ENCODE measurements around the gene CAVIN1.
"Not testable (repeated sequence)": the region's sequence is repeated elsewhere in the genome, so short reads cannot be mapped to it uniquely, and the experiment has no call there.

Gene CAVIN1, protein sequence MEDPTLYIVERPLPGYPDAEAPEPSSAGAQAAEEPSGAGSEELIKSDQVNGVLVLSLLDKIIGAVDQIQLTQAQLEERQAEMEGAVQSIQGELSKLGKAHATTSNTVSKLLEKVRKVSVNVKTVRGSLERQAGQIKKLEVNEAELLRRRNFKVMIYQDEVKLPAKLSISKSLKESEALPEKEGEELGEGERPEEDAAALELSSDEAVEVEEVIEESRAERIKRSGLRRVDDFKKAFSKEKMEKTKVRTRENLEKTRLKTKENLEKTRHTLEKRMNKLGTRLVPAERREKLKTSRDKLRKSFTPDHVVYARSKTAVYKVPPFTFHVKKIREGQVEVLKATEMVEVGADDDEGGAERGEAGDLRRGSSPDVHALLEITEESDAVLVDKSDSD

DNA sequence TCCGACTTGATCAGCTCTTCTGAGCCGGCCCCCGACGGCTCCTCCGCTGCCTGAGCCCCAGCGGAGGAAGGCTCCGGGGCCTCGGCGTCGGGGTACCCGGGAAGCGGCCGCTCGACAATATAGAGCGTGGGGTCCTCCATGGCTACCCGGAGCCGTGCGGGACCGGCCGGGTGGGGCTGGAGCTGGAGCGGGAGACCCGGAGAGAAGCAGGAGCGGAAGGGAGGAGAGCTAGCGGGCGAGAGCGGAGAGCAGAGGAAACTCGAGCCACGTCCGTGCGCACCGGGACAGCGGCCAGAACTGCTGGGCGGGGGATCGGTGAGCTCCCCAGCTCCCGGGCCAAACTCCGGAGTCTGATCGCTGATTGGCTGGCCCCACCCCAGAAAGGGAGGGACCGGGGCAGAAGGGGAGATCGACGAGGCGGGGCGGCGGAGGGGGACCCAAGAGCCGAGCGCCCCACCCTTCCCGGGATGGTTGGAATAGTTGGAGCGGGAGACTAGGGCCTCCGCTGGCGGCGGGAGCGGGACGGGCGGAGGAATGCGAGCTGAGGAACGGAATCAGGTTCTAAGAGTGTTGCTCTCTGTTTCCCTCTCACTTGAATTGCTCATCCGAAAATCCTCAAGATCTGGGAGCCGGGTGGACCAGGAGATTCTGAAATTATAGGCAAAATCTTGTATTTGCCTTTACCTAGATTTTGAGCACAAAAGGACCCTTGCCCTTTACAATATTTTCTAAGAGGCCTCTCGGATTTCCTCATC, at the start of gene CAVIN1:
TSS of gene CAVIN1 (minus strand) at position 299 of the 755 bp plus-strand sequence. CDS start at position 140, 159 bp downstream.
- no peak for DNase-seq (ENCODE audit: low read depth)

DNA sequence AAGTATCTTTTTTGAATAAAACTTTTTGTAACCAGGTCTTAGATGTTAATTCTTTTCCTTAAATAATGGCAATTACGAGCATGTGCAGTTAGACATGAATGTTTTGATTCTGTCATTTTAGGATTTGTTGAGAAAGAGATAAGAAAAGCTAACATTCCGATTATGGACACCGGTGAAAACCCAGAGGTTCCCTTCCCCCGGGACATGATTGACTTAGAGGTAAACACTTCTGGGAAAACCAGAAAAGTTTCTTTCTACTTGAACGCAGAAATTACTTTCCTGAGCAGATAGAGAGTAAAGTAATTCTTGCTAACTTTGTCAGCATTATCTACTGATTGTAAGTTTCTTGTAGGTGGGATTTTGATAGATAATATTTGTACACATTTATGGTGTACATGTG, 44.8 kb upstream of the CAVIN1 start:
- DNase-seq (ENCODE audit: low read depth), result no peak

DNA sequence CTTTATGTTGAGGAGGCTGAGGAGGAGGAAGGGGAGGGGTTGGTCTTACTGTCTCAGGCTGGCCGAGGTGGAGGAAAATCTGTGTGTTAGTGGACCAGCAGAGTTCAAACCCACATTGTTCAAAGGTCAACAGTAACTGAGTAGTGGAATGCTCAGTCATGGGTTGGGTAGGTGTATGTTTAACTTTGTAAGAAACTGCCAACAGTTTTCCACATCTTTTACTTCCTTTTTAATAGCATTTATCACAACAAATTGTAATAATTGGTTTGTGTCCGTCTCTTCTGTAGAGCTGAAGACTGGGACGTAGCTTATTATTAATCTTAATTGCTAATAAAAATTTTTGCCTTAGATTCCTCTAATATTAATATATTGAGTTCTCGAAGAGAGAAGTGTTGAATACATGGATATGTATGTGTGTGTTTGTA, 40.9 kb upstream of the CAVIN1 start:
- no peak for DNase-seq (ENCODE audit: low read depth)

DNA sequence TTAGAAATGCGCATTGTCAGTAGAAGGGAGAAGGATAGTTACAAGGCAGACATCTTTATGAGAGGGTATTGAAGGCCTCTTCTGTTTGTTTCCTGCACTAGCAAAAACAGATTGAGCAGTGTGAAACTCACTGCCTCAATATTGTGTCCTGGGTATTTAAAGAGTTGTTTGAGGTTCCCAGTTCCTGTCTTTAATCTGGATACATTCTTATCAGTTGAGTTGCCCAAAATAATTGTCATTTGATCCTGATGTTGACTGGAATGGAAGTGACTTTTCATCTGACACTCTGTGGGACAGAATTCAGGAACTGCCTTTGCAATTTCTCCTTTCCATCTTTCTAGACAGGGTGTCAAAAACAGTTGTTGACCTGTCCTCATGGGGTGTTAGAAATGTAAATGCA, 37.3 kb upstream of the CAVIN1 start:
- DNase-seq (ENCODE audit: low read depth), result no peak

DNA sequence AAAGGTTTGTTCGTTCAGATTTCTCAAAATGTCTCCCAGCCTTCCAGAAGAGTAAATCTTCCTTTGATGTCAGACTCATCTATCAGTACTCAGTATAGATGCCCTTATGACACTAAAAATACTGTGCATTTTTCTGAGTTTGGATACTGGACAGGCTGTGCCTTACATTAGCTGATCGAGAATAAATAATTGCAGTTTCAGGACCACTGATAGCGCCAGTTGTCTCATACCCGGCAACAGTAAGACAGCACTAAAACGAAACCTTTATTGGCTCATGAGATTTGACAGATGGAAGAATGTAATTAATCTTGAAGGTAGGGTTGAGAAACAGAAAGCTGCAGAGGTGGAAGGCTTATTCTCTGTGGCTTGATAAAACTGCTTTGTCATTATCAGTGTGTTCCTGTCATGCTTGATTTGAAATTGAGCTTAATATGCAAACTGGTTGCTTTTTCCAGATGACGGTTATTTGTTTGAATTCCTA, 36.8 kb upstream of the CAVIN1 start:
- DNase-seq (ENCODE audit: low read depth), result no peak

DNA sequence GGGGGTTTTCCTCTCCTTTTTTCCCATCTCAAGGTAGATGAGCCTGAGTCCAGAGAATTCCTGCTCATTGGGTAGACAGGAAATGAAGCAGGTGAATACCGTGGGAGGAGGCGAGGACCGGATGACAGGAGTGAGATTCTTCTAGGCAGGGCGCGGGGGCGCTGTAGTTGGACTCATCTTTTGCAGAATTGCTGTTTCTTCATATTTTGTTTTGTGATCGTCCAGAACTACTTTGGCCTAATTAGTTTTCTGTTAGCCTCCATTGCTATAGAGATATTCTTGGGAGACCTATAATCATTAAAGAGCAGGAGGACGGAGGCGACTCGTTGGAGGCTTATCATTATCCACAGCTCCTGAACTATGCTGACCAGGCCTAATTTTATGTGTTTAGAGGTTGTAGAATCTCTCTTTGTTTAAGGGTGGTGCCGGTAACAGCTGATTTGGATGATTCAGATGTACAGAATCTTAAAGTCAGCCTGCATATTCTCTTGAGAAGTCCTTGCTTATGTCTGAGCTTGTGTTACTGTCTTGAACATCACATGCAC, 36.3 kb upstream of the CAVIN1 start:
- DNase-seq (ENCODE audit: low read depth), result no peak

DNA sequence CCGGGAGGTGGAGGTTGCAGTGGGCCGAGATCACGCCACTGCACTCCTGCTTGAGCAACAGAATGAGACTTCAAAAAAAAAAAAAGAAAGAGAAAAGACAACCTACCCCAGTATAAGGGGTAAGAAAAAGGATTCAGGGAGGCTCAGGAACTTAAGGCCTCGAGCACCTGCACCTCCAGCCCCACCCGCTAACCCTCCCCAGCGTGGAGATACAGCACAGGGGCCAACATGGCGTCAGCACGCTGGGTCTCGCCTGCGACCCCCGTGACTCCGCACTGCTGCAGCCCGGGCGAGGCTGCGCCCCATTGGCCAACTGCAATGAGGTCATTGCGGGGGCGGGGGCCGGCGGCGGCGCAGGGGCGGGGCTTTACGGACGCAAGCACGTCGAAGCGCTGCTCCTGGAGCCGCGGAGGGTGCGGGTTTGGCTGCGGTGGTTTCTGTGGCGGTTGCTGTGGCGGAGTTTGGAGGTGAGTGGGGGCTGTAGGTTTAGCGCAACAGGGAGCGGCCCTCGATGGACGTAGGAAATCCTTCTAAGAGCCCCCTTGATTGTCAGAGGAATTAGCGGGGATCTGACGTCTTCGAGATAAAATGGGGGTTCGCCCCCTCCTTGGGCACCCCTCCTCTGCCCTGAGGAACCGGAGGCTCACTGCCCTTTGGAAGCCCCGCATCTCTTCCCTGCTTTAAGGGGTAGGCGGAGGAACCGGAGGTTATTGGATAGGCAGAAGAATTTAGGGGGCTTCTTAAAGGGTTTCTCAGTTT, 35.6 kb upstream of the CAVIN1 start, which contains the start of gene ATP6V0A1:
TSS of gene ATP6V0A1 (plus strand) at position 382 of the 759 bp plus-strand sequence. CDS start 2,017 bp downstream, outside the sequence.
- peak; percentile 87 for DNase-seq (ENCODE audit: low read depth)

DNA sequence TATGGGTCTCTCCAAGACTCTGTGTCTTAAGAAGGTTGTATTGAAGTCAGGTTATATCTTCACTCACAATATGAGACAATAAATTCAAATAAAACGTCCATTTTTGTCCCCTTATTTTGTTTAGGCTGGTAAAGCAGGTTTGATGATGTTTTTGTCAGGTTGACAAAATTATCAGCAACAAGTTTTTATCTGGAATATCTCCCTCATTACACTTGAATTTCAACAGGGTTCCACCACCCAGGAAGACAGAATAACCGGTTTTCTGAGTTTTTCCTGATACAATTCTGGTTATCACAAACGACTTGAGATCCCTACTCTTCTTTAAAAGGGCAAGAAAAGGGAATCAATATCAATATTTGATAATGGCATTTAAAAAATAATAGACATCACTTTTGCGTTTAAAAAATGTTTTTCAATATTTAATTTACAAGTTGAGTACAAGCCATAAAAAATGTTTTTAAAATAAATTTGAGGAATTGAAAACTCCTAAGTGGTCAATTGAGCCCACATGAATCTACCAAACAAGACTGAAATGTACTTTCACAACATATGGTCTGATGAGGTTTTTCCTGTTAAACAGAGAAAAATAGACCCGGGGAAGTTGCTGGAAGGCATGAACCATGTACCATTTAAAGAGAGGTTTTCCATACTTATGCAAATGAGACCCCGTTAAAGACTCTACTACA, 34.2 kb upstream of the CAVIN1 start:
- DNase-seq (ENCODE audit: low read depth), result no peak

DNA sequence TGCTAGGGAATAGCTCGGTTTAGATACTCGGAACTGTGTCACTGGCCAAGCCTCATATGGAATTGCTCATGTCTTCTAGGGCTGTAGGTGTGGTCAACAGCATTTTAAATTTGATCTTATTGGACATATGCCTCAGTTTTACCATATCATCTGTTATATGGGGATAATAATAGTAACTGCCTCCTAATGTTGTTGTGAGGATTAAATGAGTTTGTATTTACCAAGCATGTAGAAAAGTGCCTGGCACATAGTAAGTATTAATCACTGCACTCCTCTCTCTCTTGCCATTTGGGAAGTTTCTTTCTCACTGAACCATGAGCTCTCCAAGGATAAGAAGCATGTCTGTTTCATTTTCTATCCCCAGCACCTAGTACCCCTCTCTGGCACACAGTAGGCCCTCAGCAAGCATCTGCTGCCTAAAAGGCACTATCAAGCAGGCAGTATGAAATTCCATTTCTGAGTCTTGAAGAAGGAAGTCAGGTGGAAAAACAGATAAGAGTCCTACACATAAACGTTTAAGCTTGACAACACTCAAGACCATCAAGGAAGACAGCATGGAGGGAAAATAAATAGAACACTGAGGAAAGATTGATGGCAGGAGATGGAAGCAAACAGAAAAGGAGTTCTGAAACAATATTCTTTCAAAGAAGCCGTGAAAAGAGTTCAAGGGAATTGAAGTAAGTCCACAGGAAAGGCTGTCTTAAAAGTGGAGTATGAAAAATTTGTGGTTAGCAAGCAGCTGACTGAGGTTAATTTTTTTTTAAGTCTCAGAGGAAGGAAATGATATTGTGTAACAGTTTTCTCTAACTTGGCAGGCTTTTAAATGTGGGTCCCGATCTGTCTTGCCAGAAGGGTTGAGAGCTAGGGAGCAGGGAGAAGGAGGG, 33.4 kb upstream of the CAVIN1 start:
- DNase-seq (ENCODE audit: low read depth), result no peak

DNA sequence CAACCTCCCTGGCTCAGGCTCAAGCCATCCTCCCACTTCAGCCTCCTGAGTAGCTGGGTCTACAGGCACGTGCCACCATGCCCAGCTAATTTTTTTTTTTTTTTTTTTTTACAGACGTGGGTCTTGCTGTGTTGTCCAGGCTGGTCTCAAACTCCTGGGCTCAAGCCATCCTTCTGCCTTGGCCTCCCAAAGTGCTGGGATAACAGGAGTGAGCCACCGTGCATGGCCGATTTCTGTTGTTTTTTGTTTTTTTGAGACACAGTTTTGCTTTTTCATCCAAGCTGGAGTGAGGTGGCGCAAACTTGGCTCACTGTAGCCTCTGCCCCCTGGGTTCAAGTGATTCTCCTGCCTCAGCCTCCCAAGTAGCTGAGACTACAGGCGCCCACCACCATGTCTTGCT, 31.9 kb upstream of the CAVIN1 start:
- not testable (repeated sequence) for DNase-seq (ENCODE audit: low read depth)

DNA sequence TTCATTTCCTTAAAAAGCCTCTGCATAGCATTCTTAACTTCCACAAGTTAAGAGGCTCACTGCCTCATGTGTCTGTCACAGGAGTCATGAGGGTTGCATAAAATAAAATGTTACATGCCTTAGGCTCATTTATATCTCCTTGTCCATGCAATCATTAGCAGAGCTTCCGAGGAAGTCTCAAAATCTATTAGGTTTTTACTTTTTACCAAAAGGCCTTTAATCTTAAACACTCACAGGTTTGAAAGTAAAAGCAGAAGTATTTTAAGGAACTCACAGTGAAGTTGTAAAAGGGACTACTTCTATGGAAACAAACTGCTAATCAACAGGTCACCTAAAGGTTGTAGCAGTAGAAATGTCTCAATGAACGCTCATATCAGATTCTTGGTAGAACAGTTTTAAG, 30.4 kb upstream of the CAVIN1 start:
- no peak for DNase-seq (ENCODE audit: low read depth)

DNA sequence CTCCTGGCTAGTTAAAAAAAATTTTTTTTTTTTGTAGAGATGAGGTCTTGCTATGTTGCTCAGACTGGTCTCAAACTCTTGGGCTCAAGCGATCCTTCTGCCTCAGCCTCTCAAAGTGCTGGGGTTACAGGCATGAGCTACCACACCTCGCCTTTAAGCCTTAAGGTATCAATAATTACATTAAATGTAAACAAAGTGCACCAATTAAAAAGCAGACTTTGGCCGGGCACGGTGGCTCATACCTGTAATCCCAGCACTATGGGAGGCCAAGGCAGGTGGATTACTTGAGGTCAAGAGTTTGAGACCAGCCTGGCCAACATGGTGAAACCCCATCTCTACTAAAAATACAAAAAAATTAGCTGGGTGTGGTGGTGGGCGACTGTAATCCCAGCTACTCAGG, 28.2 kb upstream of the CAVIN1 start:
- DNase-seq (ENCODE audit: low read depth), result not testable (repeated sequence)

DNA sequence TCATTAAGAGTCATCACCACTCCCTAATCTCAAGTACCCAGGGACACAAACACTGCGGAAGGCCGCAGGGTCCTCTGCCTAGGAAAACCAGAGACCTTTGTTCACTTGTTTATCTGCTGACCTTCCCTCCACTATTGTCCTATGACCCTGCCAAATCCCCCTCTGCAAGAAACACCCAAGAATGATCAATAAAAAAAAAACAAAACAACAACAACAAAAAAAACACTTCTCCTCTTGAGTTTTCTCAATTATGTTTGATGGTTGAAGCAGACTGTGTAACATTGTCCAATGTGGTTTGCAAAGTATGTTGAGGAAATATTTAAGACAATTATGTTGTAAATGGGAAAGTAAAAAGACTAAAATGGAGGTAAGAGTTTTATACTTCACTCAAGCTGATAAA, 26.8 kb upstream of the CAVIN1 start:
- not testable (repeated sequence) for DNase-seq (ENCODE audit: low read depth)

DNA sequence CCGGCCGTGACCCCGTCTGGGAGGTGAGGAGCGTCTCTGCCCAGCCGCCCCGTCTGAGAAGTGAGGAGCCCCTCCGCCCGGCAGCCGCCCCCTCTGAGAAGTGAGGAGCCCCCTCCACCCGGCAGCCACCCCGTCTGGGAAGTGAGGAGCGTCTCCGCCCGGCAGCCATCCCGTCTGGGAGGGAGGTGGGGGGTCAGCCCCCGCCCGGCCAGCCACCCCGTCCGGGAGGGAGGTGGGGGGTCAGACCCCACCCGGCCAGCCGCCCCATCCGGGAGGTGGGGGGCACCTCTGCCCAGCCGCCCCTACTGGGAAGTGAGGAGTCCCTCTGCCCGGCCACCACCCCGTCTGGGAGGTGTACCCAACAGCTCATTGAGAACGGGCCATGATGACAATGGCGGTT, 26.1 kb upstream of the CAVIN1 start:
- DNase-seq (ENCODE audit: low read depth), result not testable (repeated sequence)

DNA sequence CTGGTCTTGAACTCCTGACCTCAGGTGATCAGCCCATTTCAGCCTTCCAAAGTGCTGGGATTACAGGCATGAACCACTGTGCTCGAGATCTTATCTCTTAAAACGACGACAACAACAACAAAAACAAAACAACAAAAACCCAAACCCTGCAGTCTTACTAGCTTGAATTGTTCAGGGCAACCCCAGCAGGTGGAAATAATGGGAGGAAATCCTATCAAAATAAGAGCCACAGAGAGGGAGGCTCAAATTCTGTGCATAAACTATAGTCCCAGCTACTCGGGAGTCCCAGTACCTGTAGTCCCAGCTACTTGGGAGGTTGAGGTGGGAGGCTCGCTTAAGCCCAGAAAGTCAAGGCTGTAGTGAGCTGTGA, 19.1 kb upstream of the CAVIN1 start:
- no peak for DNase-seq (ENCODE audit: low read depth)

DNA sequence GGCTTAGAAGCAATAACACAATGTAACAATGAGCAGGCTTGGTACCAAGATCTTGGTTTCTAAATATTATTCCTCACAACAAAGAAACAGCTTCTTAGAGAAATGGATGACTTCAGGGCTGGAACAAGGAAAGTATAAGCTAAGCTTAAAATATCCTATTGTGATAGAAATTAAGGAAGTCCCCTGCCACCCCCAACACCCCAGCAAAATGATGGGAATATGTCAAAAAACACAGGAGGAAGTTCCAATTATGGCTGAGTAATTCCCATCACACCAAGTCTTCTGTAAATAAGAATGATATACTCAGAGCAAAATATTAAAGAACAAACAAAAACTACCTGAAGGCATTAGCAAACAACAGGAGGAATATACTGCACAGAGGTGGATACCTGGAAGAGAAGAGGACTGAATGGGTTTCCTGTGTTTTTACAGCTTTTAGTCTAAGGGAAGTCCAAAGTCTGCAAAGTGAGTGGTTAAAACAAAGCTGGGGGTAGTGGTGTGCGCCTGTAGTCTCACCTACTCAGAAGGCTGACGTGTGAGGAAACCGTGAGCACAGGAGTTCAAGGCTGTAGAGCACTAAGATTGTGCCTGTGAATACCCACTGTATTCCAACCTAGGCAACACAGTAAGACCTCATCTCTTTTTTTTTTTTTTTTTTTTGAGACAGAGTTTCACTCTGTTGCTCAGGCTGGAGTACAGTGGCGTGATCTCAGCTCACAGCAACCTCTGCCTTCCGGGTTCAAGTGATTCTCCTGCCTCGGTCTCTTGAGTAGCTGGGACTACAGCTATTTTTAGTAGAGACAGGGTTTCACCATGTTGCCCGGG, 18.5 kb upstream of the CAVIN1 start:
- DNase-seq (ENCODE audit: low read depth), result no peak

DNA sequence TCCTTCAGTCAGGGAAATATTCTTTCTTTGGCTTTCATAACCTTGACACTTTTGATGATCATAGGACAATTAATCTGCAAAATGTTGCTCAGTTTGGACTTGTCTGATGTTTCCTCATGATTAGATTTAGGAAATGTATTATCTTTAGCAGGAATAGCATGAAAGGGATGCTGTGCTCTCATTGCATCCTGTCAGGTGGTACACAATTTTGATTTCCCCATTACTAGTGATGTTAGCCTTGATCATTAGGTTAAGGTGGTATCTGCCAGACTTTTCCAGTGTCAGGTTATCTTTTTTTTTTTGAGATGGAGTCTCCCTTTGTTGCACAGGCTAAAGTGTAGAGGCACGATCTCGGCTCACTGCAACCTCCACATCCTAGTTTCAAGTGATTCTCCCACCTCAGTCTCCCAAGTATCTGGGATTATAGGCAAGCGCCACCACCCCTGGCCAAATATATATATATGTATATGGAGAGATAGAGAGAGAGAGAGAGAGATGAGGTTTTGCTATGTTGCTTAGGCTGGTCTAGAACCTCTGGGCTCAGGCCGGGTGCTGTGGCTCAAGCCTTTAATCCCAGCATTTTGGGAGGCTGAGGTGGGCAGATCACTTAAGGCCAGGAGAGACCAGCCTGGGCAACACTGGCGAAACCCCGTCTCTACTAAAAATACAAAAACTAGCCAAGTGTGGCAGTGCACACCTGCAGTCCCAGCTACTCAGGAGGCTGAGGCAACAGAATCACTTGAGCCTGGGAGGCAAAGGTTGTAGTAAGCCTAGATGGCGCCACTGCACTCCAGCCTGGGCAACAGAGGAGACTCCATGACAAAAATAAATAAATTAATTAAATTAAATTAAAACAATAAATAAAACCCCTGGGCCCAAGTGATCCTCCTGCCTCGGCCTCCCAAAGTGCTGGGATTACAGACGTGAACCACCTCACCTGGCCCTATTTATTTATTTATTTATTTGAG, 15.8 kb upstream of the CAVIN1 start:
- DNase-seq (ENCODE audit: low read depth), result no peak

DNA sequence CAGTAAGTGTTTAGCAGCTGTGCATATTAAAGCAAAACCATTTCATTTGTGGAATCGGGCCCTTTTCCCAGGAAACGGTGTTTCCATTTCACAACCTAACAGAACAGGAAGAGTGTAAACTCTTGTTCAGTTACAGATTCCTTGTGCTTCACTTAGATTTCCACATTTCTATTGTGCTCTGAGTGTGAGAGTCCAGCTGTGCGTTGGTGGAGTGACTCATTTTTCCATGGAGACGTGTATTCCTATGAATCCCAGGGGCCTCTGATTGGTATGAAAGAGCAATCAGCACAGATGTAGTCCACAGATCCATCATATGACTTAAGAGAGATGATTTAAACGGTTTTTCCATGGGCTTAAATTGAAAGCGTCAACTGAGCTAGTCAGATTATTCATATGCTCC, 13.3 kb upstream of the CAVIN1 start:
- no peak for DNase-seq (ENCODE audit: low read depth)

Data from activated T-cell treated with anti-CD3 and anti-CD28 coated beads for 24 hours (primary cell).